Measurements from ENCODE around the gene WDFY4. TPM values are rescaled to one million over a fixed set of nuclear protein-coding genes. Genes with fewer than 3 reads are reported as not detected.

WDFY4 gene
- polyA plus RNA-seq, 10 donors = 1.6 to 4.8 (median 2.6) TPM

- DNase-seq = peak; percentile 26 to 66 (median 38)
Measured at GRCh38 chr10:48981310-48981907, 296.7 kb downstream of the WDFY4 start.

- DNase-seq = no peak
Measured at GRCh38 chr10:48982584-48982983, 297.9 kb downstream of the WDFY4 start.

GRCh38 chr10:48983648-48984351 is 299.1 kb downstream of the WDFY4 start:
- DNase-seq = no peak

GRCh38 chr10:48985621-48986158 is 301.0 kb downstream of the WDFY4 start:
- DNase-seq = no peak

GRCh38 chr10:48990226-48990625 is 305.6 kb downstream of the WDFY4 start:
- DNase-seq = no peak

GRCh38 chr10:48993627-48994026 is 309.0 kb downstream of the WDFY4 start:
- DNase-seq = no peak

- no peak for DNase-seq
Measured at GRCh38 chr10:48996329-48996728, 311.7 kb downstream of the WDFY4 start.

- DNase-seq = no peak
Measured at GRCh38 chr10:48999346-48999745, 314.7 kb downstream of the WDFY4 start.

- no peak for DNase-seq
Measured at GRCh38 chr10:49000437-49001398, 316.0 kb downstream of the WDFY4 start.

GRCh38 chr10:49001402-49001801 is 316.7 kb downstream of the WDFY4 start:
- DNase-seq = peak in 1 of 3 donors; percentile 20

- peak in 1 of 3 donors; percentile 16 for DNase-seq
Measured at GRCh38 chr10:49001870-49002672, 317.4 kb downstream of the WDFY4 start.

GRCh38 chr10:49005270-49005669 is 320.6 kb downstream of the WDFY4 start:
- DNase-seq = no peak

- no peak for DNase-seq
Measured at GRCh38 chr10:49007129-49007528, 322.5 kb downstream of the WDFY4 start.

- peak in 1 of 3 donors; percentile 18 for DNase-seq
Measured at GRCh38 chr10:49008091-49008490, 323.4 kb downstream of the WDFY4 start.

GRCh38 chr10:49008505-49009198 is 324.0 kb downstream of the WDFY4 start:
- DNase-seq = peak in 1 of 3 donors; percentile 32

- peak; percentile 26 to 62 (median 34) for DNase-seq
Measured at GRCh38 chr10:49009199-49009979, 324.7 kb downstream of the WDFY4 start.

GRCh38 chr10:49010295-49010694 is 325.6 kb downstream of the WDFY4 start:
- DNase-seq = no peak

GRCh38 chr10:49010865-49011264 is 326.2 kb downstream of the WDFY4 start:
- DNase-seq = no peak

- no peak for DNase-seq
Measured at GRCh38 chr10:49011756-49012155, 327.1 kb downstream of the WDFY4 start.

- DNase-seq = peak in 1 of 3 donors; percentile 12
Measured at GRCh38 chr10:49012603-49013002, 327.9 kb downstream of the WDFY4 start.

Measured in muscle of back (tissue), 11 donors.